Breast epithelium (tissue), 3 donors: ENCODE results near the gene EME2.

Experiments
- POLR2A ChIP-seq: fragments of 450-650 bp; IDR thresholded peaks from one replicate; pipeline ENCODE4 v1.6.1; 2016; ENCODE audit warnings: antibody characterized with exemption, mild to moderate bottlenecking, moderate library complexity
- TF ChIP-seq, protein P1 (sequence below), 3 donors: fragments of 450-650 bp; IDR thresholded peaks; one replicate each; pipeline ENCODE4 v1.5.1; 2016 to 2017; ENCODE audit warnings: antibody characterized with exemption in 3 of 3, mild to moderate bottlenecking in 3 of 3, moderate library complexity in 3 of 3

DNA sequence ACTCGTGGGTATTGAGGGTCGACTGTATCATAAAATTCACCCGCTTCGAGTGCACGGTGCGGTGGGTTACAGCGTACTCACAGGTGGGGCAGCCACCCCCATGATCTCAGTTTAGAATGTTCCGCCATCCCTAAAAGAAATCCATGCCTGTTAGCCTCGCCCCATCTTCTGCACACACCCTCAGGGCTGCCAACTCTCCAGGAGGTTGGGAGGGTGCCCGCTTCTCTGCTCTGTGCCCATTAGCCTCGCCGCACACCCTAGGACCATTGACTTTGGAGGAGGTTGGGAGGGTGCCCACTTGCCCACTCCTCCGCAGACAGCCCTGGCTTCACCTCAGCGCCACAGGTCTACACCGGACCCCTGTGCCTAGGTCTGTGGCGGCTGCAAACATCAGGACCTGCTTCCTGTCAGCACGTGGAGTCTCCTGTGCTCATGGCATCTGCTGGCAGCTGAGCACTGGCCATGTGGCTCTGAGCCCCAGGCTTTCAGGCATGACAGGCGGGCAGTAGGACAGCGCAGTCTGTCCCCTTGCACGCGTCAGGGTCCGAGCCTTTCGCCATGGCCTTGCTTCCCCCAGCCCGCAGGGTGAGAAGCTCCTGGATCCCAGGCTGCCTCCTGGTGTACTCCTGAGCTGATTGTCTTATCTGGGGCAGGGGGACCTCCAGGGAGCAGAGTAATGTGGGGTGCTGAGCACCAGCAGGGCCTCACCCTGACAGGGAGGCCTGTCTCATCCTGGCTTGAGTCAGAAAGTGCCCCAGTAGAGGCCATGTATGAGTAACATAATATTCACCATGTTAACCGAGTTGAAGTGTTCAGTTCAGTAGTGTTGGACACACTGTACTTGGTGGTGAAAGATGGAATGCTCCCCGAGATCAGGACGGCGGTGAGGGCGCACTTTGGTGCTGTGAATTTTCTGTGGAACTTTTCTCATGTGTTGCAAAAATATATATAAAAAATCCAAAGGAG is 23.2 kb upstream of the EME2 start:
- TF ChIP-seq, protein P1, sequence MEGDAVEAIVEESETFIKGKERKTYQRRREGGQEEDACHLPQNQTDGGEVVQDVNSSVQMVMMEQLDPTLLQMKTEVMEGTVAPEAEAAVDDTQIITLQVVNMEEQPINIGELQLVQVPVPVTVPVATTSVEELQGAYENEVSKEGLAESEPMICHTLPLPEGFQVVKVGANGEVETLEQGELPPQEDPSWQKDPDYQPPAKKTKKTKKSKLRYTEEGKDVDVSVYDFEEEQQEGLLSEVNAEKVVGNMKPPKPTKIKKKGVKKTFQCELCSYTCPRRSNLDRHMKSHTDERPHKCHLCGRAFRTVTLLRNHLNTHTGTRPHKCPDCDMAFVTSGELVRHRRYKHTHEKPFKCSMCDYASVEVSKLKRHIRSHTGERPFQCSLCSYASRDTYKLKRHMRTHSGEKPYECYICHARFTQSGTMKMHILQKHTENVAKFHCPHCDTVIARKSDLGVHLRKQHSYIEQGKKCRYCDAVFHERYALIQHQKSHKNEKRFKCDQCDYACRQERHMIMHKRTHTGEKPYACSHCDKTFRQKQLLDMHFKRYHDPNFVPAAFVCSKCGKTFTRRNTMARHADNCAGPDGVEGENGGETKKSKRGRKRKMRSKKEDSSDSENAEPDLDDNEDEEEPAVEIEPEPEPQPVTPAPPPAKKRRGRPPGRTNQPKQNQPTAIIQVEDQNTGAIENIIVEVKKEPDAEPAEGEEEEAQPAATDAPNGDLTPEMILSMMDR (IDR thresholded peaks at IDR 0.05) = no peak
- no peak for TF ChIP-seq POLR2A
